Upper lobe of left lung (tissue), 6 donors: ENCODE data around the gene C1QTNF6. TPM values are rescaled to one million over a fixed set of nuclear protein-coding genes. Genes with fewer than 3 reads are reported as not detected.

Source experiments
- ATAC-seq, 2 donors: fragments of 200-7000 bp; cut with Tn5 transposase; one replicate each; pipeline ENCODE4 v1.9.1; 2022; ENCODE audit warnings: mild to moderate bottlenecking in 2 of 2, moderate library complexity in 2 of 2; ENCODE audit not compliant: low FRiP score in 2 of 2
- DNase-seq, 2 donors: peaks; one replicate each; pipeline ENCODE4 v3.0.0-alpha.2; 2019 to 2020
- H3K27ac ChIP-seq, 4 donors: fragments of 200-600 bp; sonication (generic); one replicate each; pipeline ENCODE4 v1.5.1; 2016 to 2019
- H3K27me3 ChIP-seq, 4 donors: fragments of 200-600 bp; sonication (generic); one replicate each; pipeline ENCODE4 v1.5.1; 2017 to 2019
- H3K36me3 ChIP-seq, 4 donors: fragments of 200-600 bp; sonication (generic); one replicate each; pipeline ENCODE4 v1.5.1; 2016 to 2019
- H3K4me1 ChIP-seq, 4 donors: fragments of 200-600 bp; sonication (generic); one replicate each; pipeline ENCODE4 v1.5.1; 2018 to 2019
- H3K4me3 ChIP-seq, 4 donors: fragments of 200-600 bp; sonication (generic); one replicate each; pipeline ENCODE4 v1.5.1; 2017 to 2019; ENCODE audit warnings: mild to moderate bottlenecking in 2 of 4, moderate library complexity in 1 of 4
- H3K9me3 ChIP-seq, 4 donors: fragments of 200-600 bp; sonication (generic); one replicate each; pipeline ENCODE4 v1.5.1; 2018 to 2019
- EP300 ChIP-seq, 4 donors: sonication (generic); formaldehyde crosslinking; IDR thresholded peaks; one replicate each; pipeline ENCODE4 v1.5.1; 2017; ENCODE audit warnings: antibody characterized with exemption in 4 of 4, control low read depth in 2 of 4
- POLR2A ChIP-seq, 4 donors: fragments of 450-650 bp; IDR thresholded peaks; one replicate each; pipeline ENCODE4 v1.5.1; 2016 to 2017; ENCODE audit warnings: antibody characterized with exemption in 4 of 4, mild to moderate bottlenecking in 2 of 4
- POLR2AphosphoS5 ChIP-seq, 2 donors: sonication (generic); formaldehyde crosslinking; IDR thresholded peaks; one replicate each; pipeline ENCODE4 v1.5.1; 2017; ENCODE audit warnings: antibody characterized with exemption in 2 of 2
- WGBS, 2 donors: methylation state at CpG; one replicate each; pipeline ENCODE4 v1.1.5; 2017 to 2018; 5-methylcytosine and 5-hydroxymethylcytosine counted together
- total RNA-seq, 6 donors: library from RNA; depleted of rRNA in 4 of 6; stranded (reverse); fragments of >200 nt in 4 of 6; gene quantifications; one replicate each; pipeline versions ENCODE4 v1.1.0 to v1.2.1, GENCODE V29; 2016 to 2021
- TF ChIP-seq, protein P1 (sequence below), 6 experiments: fragments of 450-650 bp in 4 of 6; fragments of 200-600 bp in 2 of 6; sonication (generic) in 2 of 6; IDR thresholded peaks; one replicate each; pipeline ENCODE4 v1.5.1; 2016 to 2019; ENCODE audit warnings: antibody characterized with exemption in 6 of 6
- donor health status: DM: no; HTN: no; CAD: no; lungs with moderate emphysema.
- donor health status: DM: no; HTN: yes; CAD: no; lungs with severe emphysema.

Gene C1QTNF6
- total RNA-seq, 6 donors from 2014 or later, result 2.1 to 8.4 (median 4.7) TPM

DNA sequence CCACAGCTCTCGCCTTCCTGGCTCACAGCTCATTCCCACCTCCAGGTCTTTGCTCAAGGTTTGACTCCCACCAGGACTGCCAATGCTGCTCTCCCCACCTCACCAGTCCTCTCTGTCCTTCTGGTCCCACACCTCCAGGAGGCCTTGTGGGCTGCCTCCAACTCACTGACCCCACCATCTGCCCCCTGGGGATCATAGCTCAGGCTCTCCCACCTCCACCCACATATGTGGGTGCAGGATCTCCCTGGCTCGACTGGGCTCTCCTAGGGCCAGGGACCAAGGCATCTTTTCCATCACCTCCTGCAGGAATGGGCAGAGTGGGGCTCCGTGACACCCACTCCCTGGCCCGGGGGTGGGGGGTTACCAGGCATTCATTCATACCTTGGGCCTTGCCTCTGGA, 38.0 kb upstream of the C1QTNF6 start:
- no peak overlapping the region for H3K27ac ChIP-seq
- WGBS, 2 donors, result 83 to 100% methylated on average over 1 to 4 of the region's 4 CpGs
- H3K4me3 ChIP-seq, result no peak overlapping the region
- DNase-seq (no peak), ATAC-seq (no peak)
- no peaks in the 10 kb centered on the region for H3K27me3 ChIP-seq
- H3K4me1 ChIP-seq, result peaks cover 7 to 34% (median 24%) of the 10 kb centered on the region in 4 donors
- TF ChIP-seq EP300 (IDR thresholded peaks at IDR 0.05) (no peak), POLR2A (IDR thresholded peaks at IDR 0.05) (no peak), POLR2AphosphoS5 (IDR thresholded peaks at IDR 0.05) (no peak)
- TF ChIP-seq, protein P1, sequence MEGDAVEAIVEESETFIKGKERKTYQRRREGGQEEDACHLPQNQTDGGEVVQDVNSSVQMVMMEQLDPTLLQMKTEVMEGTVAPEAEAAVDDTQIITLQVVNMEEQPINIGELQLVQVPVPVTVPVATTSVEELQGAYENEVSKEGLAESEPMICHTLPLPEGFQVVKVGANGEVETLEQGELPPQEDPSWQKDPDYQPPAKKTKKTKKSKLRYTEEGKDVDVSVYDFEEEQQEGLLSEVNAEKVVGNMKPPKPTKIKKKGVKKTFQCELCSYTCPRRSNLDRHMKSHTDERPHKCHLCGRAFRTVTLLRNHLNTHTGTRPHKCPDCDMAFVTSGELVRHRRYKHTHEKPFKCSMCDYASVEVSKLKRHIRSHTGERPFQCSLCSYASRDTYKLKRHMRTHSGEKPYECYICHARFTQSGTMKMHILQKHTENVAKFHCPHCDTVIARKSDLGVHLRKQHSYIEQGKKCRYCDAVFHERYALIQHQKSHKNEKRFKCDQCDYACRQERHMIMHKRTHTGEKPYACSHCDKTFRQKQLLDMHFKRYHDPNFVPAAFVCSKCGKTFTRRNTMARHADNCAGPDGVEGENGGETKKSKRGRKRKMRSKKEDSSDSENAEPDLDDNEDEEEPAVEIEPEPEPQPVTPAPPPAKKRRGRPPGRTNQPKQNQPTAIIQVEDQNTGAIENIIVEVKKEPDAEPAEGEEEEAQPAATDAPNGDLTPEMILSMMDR (IDR thresholded peaks at IDR 0.05), result no peak
- H3K36me3 ChIP-seq, result no peaks in the 10 kb centered on the region
- no peaks in the 10 kb centered on the region for H3K9me3 ChIP-seq

DNA sequence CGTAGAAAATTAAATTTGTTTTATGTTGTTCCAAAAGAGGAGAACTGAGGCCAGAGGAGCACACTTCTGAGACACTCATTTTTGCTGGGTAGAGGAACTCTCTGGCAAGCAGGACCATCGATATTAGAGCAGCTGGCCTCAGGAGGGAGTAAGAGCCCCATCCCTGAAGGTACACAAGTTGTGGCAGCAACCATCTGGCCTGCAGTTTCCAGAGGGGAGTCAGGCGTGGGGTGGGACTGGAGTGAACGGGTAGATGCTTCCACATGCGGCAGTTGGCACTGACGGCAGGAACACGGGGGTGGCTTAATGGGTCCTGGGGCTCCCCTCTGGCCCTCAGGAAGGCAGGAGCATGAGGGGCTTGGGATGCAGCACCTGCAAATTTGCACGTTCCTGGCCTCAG, 37.4 kb upstream of the C1QTNF6 start:
- H3K4me1 ChIP-seq, result peaks cover 4 to 28% (median 21%) of the 10 kb centered on the region in 4 donors
- WGBS, 2 donors, result 68 to 80% methylated on average over 8 of the region's 8 CpGs
- ATAC-seq, result no peak

DNA sequence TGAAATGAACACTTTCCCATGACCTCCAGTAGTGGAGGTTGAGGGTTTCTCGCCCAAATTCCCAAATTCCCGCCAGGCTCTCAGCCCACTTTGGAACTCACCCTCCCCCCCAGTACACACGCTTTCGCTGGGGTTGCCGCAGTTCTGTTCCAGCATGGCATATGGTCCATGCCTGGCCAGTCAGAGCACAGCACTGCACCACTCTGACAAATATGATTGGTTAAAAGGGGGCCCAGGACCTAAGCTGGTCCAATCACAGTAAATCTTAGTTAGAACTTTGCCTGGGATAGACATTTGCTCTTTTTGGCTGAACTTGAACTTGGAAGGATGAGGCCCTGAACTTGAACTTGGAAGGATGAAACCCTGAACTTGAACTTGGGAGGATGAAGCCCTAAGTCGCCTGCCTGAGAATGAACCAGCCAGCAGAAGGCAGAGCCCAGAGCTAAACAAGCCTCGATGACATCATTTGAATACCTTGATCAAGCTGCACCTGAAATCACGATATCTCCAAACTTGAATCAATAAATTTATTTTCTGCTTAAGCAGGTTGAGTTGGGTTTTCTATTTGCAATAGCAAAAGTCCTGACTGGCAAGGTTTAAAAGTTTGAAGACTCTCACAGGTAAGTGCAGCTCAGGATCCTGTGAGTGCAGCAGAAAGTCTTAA, 36.8 kb upstream of the C1QTNF6 start:
- ATAC-seq (no peak), DNase-seq (no peak)
- peak overlapping the region in 1 of 4 donors; percentile 85 for H3K27ac ChIP-seq
- H3K9me3 ChIP-seq, result no peaks in the 10 kb centered on the region
- no peaks in the 10 kb centered on the region for H3K27me3 ChIP-seq
- H3K36me3 ChIP-seq, result no peaks in the 10 kb centered on the region
- no peak overlapping the region for H3K4me3 ChIP-seq
- 49 to 71% methylated on average over 8 of the region's 8 CpGs for WGBS, 2 donors
- peaks cover 4 to 22% (median 18%) of the 10 kb centered on the region in 4 donors for H3K4me1 ChIP-seq
- no peak for TF ChIP-seq POLR2A (IDR thresholded peaks at IDR 0.05)
- no peak for TF ChIP-seq POLR2AphosphoS5 (IDR thresholded peaks at IDR 0.05)
- TF ChIP-seq, protein P1 (IDR thresholded peaks at IDR 0.05), result no peak
- no peak for TF ChIP-seq EP300 (IDR thresholded peaks at IDR 0.05)

More for the DNA sequence above, 37.4 kb upstream of the C1QTNF6 start:
- Histone ChIP-seq H3K27me3 (no peaks in the 10 kb centered on the region), H3K4me3 (no peak overlapping the region), H3K9me3 (no peaks in the 10 kb centered on the region), H3K36me3 (no peaks in the 10 kb centered on the region), H3K27ac (no peak overlapping the region)
- DNase-seq, result no peak
- TF ChIP-seq POLR2AphosphoS5 (IDR thresholded peaks at IDR 0.05) (no peak), POLR2A (IDR thresholded peaks at IDR 0.05) (no peak), EP300 (IDR thresholded peaks at IDR 0.05) (no peak)
- TF ChIP-seq, protein P1 (IDR thresholded peaks at IDR 0.05), result no peak

DNA sequence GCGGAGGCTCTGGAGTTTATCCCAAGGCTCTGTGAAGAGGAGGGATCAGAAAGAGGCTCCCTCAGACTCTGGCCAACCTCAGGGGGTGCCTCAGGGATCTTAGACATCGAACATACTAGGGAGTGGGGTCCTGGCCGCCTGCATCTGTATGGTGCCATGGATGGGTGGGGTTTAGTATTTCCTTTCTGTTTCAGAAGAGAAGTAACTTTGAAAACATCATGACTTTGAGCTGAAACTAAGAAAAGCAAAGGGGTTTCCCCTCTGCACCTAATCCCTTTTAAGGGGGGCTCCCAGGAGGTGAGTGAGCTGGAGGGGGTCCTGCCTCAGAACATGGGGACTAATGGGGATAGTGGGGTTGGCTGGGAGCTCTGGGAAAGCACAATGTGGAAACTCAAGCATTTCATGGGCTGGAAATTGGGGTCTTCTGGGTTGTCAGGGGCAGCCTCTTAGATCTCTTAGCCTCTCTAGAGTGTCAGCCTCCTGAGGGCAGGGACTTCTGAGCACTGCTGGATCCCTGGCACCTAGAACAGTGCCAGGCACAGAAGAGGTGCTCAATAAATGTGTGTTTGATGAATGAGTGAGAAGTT, 36.0 kb upstream of the C1QTNF6 start:
- 56 to 65% methylated on average over 3 of the region's 3 CpGs for WGBS, 2 donors
- H3K36me3 ChIP-seq, result no peaks in the 10 kb centered on the region
- no peak for DNase-seq
- no peaks in the 10 kb centered on the region for H3K27me3 ChIP-seq
- TF ChIP-seq POLR2AphosphoS5 (IDR thresholded peaks at IDR 0.05) (no peak), POLR2A (IDR thresholded peaks at IDR 0.05) (no peak), EP300 (IDR thresholded peaks at IDR 0.05) (no peak)
- TF ChIP-seq, protein P1 (IDR thresholded peaks at IDR 0.05), result no peak
- H3K27ac ChIP-seq, result peak overlapping the region; percentile 48 to 85 (median 64)
- peaks cover 2 to 14% (median 9%) of the 10 kb centered on the region in 4 donors for H3K4me1 ChIP-seq
- H3K4me3 ChIP-seq, result no peak overlapping the region
- no peaks in the 10 kb centered on the region for H3K9me3 ChIP-seq
- ATAC-seq, result no peak
